Transverse colon (tissue), 3 donors: ENCODE measurements around the gene HECW1.

ENCODE experiments used
- EP300 ChIP-seq: sonication (generic); formaldehyde crosslinking; IDR thresholded peaks from one replicate; pipeline ENCODE4 v1.6.1; 2017; ENCODE audit warnings: antibody characterized with exemption, low read depth
- POLR2A ChIP-seq: fragments of 450-650 bp; IDR thresholded peaks from one replicate; pipeline ENCODE4 v1.6.1; 2016; ENCODE audit warnings: antibody characterized with exemption, mild to moderate bottlenecking, moderate library complexity
- TF ChIP-seq, protein P1 (sequence below), 5 experiments: fragments of 200-600 bp in 3 of 5; fragments of 450-650 bp in 2 of 5; sonication (generic) in 3 of 5; IDR thresholded peaks; 1 replicate in 2 of 5; 2 replicates in 3 of 5; pipeline ENCODE4 v1.5.1; 2016 to 2017; ENCODE audit warnings: antibody characterized with exemption in 5 of 5, inconsistent platforms in 3 of 5, mild to moderate bottlenecking in 2 of 5, moderate library complexity in 1 of 5

DNA sequence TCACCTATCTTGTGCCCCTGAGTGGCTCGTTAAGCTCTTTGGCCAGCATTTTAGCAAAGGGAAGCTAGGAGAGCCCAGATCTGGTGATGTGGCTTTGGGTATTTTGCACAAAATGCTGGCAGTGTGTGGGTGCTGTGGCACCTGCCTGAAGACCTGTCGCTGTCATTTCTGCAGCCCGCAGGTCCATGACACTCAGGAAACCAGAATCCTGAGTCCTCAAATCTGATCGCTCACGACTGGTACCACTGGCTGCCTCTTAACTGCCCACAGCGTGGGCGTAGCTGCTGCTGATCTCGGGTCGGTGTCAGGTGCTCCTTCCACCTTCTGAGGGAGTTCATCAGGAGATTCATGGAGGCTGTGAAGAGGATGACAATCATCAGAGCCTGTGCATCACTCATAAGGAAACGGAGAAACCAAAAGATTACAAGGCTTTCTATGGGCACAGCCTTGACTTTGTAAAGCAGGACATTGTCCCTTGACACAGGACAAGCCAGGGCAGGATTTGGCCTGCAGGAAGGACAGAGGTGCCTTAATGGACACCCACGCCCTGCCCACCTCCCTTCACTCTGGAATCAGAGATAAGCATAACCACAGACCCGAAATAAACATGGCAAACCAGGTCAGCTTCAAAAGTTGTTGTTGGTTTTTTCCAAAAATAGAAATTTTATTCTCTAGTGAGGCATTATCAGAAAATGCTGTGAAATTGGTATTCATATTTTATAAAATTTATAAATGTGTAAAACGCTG lies 399.5 kb downstream of the HECW1 start:
- TF ChIP-seq, protein P1, sequence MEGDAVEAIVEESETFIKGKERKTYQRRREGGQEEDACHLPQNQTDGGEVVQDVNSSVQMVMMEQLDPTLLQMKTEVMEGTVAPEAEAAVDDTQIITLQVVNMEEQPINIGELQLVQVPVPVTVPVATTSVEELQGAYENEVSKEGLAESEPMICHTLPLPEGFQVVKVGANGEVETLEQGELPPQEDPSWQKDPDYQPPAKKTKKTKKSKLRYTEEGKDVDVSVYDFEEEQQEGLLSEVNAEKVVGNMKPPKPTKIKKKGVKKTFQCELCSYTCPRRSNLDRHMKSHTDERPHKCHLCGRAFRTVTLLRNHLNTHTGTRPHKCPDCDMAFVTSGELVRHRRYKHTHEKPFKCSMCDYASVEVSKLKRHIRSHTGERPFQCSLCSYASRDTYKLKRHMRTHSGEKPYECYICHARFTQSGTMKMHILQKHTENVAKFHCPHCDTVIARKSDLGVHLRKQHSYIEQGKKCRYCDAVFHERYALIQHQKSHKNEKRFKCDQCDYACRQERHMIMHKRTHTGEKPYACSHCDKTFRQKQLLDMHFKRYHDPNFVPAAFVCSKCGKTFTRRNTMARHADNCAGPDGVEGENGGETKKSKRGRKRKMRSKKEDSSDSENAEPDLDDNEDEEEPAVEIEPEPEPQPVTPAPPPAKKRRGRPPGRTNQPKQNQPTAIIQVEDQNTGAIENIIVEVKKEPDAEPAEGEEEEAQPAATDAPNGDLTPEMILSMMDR (IDR thresholded peaks at IDR 0.05): no peak
- TF ChIP-seq EP300: no peak
- TF ChIP-seq POLR2A: no peak
